Neural cell (in vitro differentiated cells): ENCODE data around the gene SCN3B. TPM values are rescaled to one million over a fixed set of nuclear protein-coding genes. Genes with fewer than 3 reads are reported as not detected.

Source experiments
- H2AFZ ChIP-seq: fragments of 200-600, 300-800 bp; sonication (generic), shearing (Covaris generic); 2 replicates; pipeline ENCODE4 v1.6.0; 2014; ENCODE audit warnings: low read depth, mild to moderate bottlenecking, antibody characterized with exemption, low read length, moderate library complexity
- H3F3A ChIP-seq: fragments of 200-600 bp; shearing (Covaris generic); 2 replicates; pipeline ENCODE4 v1.6.1; 2016; ENCODE audit warnings: mild to moderate bottlenecking, moderate library complexity, mixed read lengths, antibody characterized with exemption, low read length; ENCODE audit not compliant: insufficient read depth, poor library complexity, severe bottlenecking
- H3K27ac ChIP-seq: fragments of 200-600, 300-800 bp; sonication (generic), shearing (Covaris generic); 2 replicates; pipeline ENCODE4 v1.5.1; 2014; ENCODE audit warnings: mild to moderate bottlenecking, low read length, moderate library complexity
- H3K27me3 ChIP-seq: fragments of 300-800, 200-600 bp; sonication (generic), shearing (Covaris generic); 2 replicates; pipeline ENCODE4 v1.6.0; 2014; ENCODE audit warnings: mild to moderate bottlenecking, low read depth, low read length, moderate library complexity; ENCODE audit not compliant: insufficient read depth
- H3K36me3 ChIP-seq: fragments of 300-800, 200-600 bp; sonication (generic), shearing (Covaris generic); 2 replicates; pipeline ENCODE4 v1.5.1; 2014; ENCODE audit warnings: mild to moderate bottlenecking, antibody characterized with exemption, low read length, moderate library complexity; ENCODE audit not compliant: insufficient read depth
- H3K4me2 ChIP-seq: fragments of 300-800, 200-600 bp; sonication (generic), shearing (Covaris generic); 2 replicates; pipeline ENCODE4 v1.6.0; 2014; ENCODE audit warnings: mild to moderate bottlenecking, low read length
- H3K4me3 ChIP-seq: fragments of 300-800, 200-600 bp; sonication (generic), shearing (Covaris generic); 2 replicates; pipeline ENCODE4 v1.5.1; 2014; ENCODE audit warnings: mild to moderate bottlenecking, low read length, moderate library complexity
- H3K79me2 ChIP-seq: fragments of 200-600 bp; shearing (Covaris generic); replicated peaks from 2 replicates; pipeline ENCODE4 v1.6.0; 2014; ENCODE audit warnings: mild to moderate bottlenecking, low read length, moderate library complexity; ENCODE audit not compliant: insufficient read depth
- H3K9ac ChIP-seq: fragments of 300-800, 200-600 bp; sonication (generic), shearing (Covaris generic); 2 replicates; pipeline ENCODE4 v1.6.1; 2016; ENCODE audit warnings: mild to moderate bottlenecking, low read length, mixed read lengths
- H3K9me2 ChIP-seq: fragments of 200-600 bp; shearing (Covaris generic); 2 replicates; pipeline ENCODE4 v1.6.1; 2016; ENCODE audit warnings: mild to moderate bottlenecking, low read length, mixed read lengths; ENCODE audit not compliant: insufficient read depth
- H3K9me3 ChIP-seq: fragments of 200-600, 300-800 bp; sonication (generic), shearing (Covaris generic); 2 replicates; pipeline ENCODE4 v1.6.1; 2016; ENCODE audit warnings: mild to moderate bottlenecking, mixed run types, low read length, moderate library complexity, mixed read lengths
- H4K20me1 ChIP-seq: fragments of 200-600 bp; shearing (Covaris generic); 2 replicates; pipeline ENCODE4 v1.6.1; 2016; ENCODE audit warnings: mild to moderate bottlenecking, mixed run types; ENCODE audit not compliant: insufficient read depth
- CTCF ChIP-seq: fragments of 450-650 bp; IDR thresholded peaks from 2 replicates; pipeline ENCODE4 v1.5.1; 2014; ENCODE audit warnings: antibody characterized with exemption, mild to moderate bottlenecking, moderate library complexity; ENCODE audit not compliant: poor library complexity, severe bottlenecking
- EP300 ChIP-seq: fragments of 450-650 bp; conservative IDR thresholded peaks from 2 replicates; pipeline ENCODE4 v1.6.1; 2014; ENCODE audit warnings: antibody characterized with exemption, mild to moderate bottlenecking, moderate library complexity; ENCODE audit not compliant: poor library complexity, severe bottlenecking
- EZH2 ChIP-seq: fragments of 200-600, 300-800 bp; shearing (Covaris generic), sonication (generic); IDR thresholded peaks from 2 replicates; pipeline ENCODE4 v1.6.1; 2014; ENCODE audit warnings: antibody characterized with exemption, low read length, borderline replicate concordance, mild to moderate bottlenecking; ENCODE audit not compliant: insufficient read depth, poor library complexity, severe bottlenecking
- MXI1 ChIP-seq: fragments of 450-650 bp; conservative IDR thresholded peaks from 2 replicates; pipeline ENCODE4 v1.6.1; 2014; ENCODE audit warnings: antibody characterized with exemption, mild to moderate bottlenecking; ENCODE audit not compliant: poor library complexity, severe bottlenecking
- POLR2AphosphoS5 ChIP-seq: IDR thresholded peaks from 2 replicates; pipeline ENCODE4 v1.6.1; 2012
- RAD21 ChIP-seq: fragments of 450-650 bp; conservative IDR thresholded peaks from 2 replicates; pipeline ENCODE4 v1.6.1; 2014; ENCODE audit warnings: antibody characterized with exemption, mild to moderate bottlenecking, moderate library complexity
- SMC3 ChIP-seq: fragments of 450-650 bp; conservative IDR thresholded peaks from 2 replicates; pipeline ENCODE4 v1.6.1; 2014; ENCODE audit warnings: antibody characterized with exemption, mild to moderate bottlenecking, moderate library complexity; ENCODE audit not compliant: poor library complexity
- TAF1 ChIP-seq: IDR thresholded peaks from 2 replicates; pipeline ENCODE4 v1.6.1; 2012; ENCODE audit warnings: low read depth
- polyA plus RNA-seq: library from polyadenylated mRNA; depleted of rRNA; stranded (reverse); fragments of >200 nt; gene quantifications from 2 replicates; pipeline ENCODE4 v1.2.3, GENCODE V29; 2014
- TF ChIP-seq, protein P1 (sequence below): IDR thresholded peaks from 2 replicates; pipeline ENCODE4 v1.6.1; 2012; ENCODE audit warnings: borderline replicate concordance

Gene SCN3B
- polyA plus RNA-seq, 1 donor from 2014 or later, result 42.1 TPM

DNA sequence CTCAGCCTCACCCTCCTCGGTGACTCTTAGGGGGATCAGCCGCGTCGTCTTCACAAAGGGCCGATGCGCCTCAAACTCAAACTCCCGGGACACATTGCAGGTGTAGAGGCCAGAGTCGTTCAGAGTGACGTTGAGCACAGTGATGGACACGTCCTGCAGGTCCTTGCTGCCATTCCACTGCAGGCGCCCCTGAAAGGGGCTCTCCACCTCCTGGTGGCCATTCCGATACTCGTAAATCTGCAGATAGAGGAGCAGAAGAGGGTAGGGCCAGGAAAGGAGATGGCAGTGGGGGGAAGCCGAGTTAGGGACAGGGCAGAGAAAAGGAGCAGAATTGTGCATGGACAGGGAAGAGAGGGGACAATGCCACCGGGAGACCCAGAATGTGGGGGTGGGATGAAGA lies 12.0 kb downstream of the SCN3B start:
- no peak for TF ChIP-seq CTCF
- no peak for TF ChIP-seq TAF1
- TF ChIP-seq, protein P1, sequence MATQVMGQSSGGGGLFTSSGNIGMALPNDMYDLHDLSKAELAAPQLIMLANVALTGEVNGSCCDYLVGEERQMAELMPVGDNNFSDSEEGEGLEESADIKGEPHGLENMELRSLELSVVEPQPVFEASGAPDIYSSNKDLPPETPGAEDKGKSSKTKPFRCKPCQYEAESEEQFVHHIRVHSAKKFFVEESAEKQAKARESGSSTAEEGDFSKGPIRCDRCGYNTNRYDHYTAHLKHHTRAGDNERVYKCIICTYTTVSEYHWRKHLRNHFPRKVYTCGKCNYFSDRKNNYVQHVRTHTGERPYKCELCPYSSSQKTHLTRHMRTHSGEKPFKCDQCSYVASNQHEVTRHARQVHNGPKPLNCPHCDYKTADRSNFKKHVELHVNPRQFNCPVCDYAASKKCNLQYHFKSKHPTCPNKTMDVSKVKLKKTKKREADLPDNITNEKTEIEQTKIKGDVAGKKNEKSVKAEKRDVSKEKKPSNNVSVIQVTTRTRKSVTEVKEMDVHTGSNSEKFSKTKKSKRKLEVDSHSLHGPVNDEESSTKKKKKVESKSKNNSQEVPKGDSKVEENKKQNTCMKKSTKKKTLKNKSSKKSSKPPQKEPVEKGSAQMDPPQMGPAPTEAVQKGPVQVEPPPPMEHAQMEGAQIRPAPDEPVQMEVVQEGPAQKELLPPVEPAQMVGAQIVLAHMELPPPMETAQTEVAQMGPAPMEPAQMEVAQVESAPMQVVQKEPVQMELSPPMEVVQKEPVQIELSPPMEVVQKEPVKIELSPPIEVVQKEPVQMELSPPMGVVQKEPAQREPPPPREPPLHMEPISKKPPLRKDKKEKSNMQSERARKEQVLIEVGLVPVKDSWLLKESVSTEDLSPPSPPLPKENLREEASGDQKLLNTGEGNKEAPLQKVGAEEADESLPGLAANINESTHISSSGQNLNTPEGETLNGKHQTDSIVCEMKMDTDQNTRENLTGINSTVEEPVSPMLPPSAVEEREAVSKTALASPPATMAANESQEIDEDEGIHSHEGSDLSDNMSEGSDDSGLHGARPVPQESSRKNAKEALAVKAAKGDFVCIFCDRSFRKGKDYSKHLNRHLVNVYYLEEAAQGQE, result no peak
- no peak for TF ChIP-seq POLR2AphosphoS5
- Histone ChIP-seq H3K79me2 (peaks cover 11% of the 10 kb centered on the region), H3K9me2 (no peaks in the 10 kb centered on the region), H3K9me3 (no peaks in the 10 kb centered on the region), H2AFZ (no peak overlapping the region), H3K27ac (no peak overlapping the region), H3K4me3 (no peak overlapping the region), H3K27me3 (no peaks in the 10 kb centered on the region), H3K9ac (no peak overlapping the region), H4K20me1 (no peaks in the 10 kb centered on the region), H3K4me2 (no peak overlapping the region), H3F3A (no peaks in the 10 kb centered on the region), H3K36me3 (peaks cover 20% of the 10 kb centered on the region)

GRCh38 chr11:123641495-123641840 lies 13.0 kb downstream of the SCN3B start:
- no peaks in the 10 kb centered on the region for H3K27me3 ChIP-seq
- no peaks in the 10 kb centered on the region for H3K9me3 ChIP-seq
- H3F3A ChIP-seq, result no peaks in the 10 kb centered on the region
- H4K20me1 ChIP-seq, result no peaks in the 10 kb centered on the region
- no peaks in the 10 kb centered on the region for H3K9me2 ChIP-seq
- H3K4me3 ChIP-seq, result no peak overlapping the region
- H2AFZ ChIP-seq, result no peak overlapping the region
- peaks cover 17% of the 10 kb centered on the region for H3K36me3 ChIP-seq
- peaks cover 4% of the 10 kb centered on the region for H3K79me2 ChIP-seq
- H3K9ac ChIP-seq, result no peak overlapping the region
- H3K27ac ChIP-seq, result no peak overlapping the region
- no peak overlapping the region for H3K4me2 ChIP-seq
- TF ChIP-seq, protein P1, result no peak
- TF ChIP-seq POLR2AphosphoS5 (no peak), EZH2 (no peak), TAF1 (no peak), CTCF (no peak), MXI1 (no peak), SMC3 (no peak), EP300 (no peak), RAD21 (no peak)
